OCI-LY7 (cell line): ENCODE measurements around the gene RPL26. TPM values are rescaled to one million over a fixed set of nuclear protein-coding genes. Genes with fewer than 3 reads are reported as not detected.

Source experiments
- BruUV-seq: library from RNA; stranded (reverse); fragments of 400-500 nt; replicated peaks from 2 replicates; lab custom pipeline; 2021; lab: Mats Ljungman, UMichigan
- CTCF ChIA-PET: fragments of 300-600 bp; sonication (Branson Sonifier 250); formaldehyde crosslinking; loops from one replicate; lab custom pipeline; 2022; ENCODE audit warnings: antibody characterized with exemption; ENCODE audit not compliant: unreplicated experiment; lab: Charles Lee
- POLR2A ChIA-PET: fragments of 300-600 bp; sonication (Branson Sonifier 250); formaldehyde crosslinking; loops from one replicate; lab custom pipeline; 2022; ENCODE audit warnings: antibody characterized with exemption; lab: Charles Lee
- DNase-seq: peaks from one replicate; pipeline ENCODE4 v3.0.0-alpha.2; 2015; ENCODE audit warnings: low spot score
- H2AFZ ChIP-seq: fragments of 200-600 bp; sonication (generic), shearing (Covaris generic); 2 replicates; pipeline ENCODE4 v1.6.1; 2014; ENCODE audit warnings: mild to moderate bottlenecking, antibody characterized with exemption, low read length, moderate library complexity
- H3K27ac ChIP-seq: fragments of 200-600 bp; sonication (generic); 2 replicates; pipeline ENCODE4 v1.5.1; 2014; ENCODE audit warnings: mixed run types, low read depth, mild to moderate bottlenecking, moderate library complexity, low read length, inconsistent platforms; ENCODE audit not compliant: poor library complexity, severe bottlenecking
- H3K36me3 ChIP-seq: fragments of 200-600 bp; sonication (generic); 2 replicates; pipeline ENCODE4 v1.6.1; 2014; ENCODE audit warnings: mild to moderate bottlenecking, antibody characterized with exemption, low read length, moderate library complexity, mixed read lengths; ENCODE audit not compliant: insufficient read depth
- H3K4me1 ChIP-seq: fragments of 200-600 bp; sonication (generic); 2 replicates; pipeline ENCODE4 v1.5.1; 2014; ENCODE audit warnings: mild to moderate bottlenecking, low read length; ENCODE audit not compliant: insufficient read depth, poor library complexity, severe bottlenecking
- H3K4me2 ChIP-seq: fragments of 200-600 bp; sonication (generic); 2 replicates; pipeline ENCODE4 v1.6.1; 2014; ENCODE audit warnings: mild to moderate bottlenecking, low read length
- H3K4me3 ChIP-seq: fragments of 200-600 bp; sonication (generic); 2 replicates; pipeline ENCODE4 v1.5.1; 2014; ENCODE audit warnings: mild to moderate bottlenecking, low read depth, low read length; ENCODE audit not compliant: poor library complexity, severe bottlenecking
- H3K79me2 ChIP-seq: fragments of 200-600 bp; sonication (generic); 2 replicates; pipeline ENCODE4 v1.6.1; 2016; ENCODE audit warnings: low read depth, mild to moderate bottlenecking, low read length, moderate library complexity, mixed read lengths; ENCODE audit not compliant: insufficient read depth
- H3K9me2 ChIP-seq: fragments of 200-600 bp; sonication (generic); 2 replicates; pipeline ENCODE4 v1.6.1; 2016; ENCODE audit warnings: mild to moderate bottlenecking, low read length, mixed read lengths; ENCODE audit not compliant: insufficient read depth
- H3K9me3 ChIP-seq: fragments of 200-600 bp; sonication (generic); 2 replicates; pipeline ENCODE4 v1.6.1; 2014; ENCODE audit warnings: mild to moderate bottlenecking, mixed run types, low read length, mixed read lengths
- H4K20me1 ChIP-seq: fragments of 200-600 bp; sonication (generic); 2 replicates; pipeline ENCODE4 v1.6.1; 2014; ENCODE audit warnings: mild to moderate bottlenecking, antibody characterized with exemption, low read length, moderate library complexity, mixed read lengths; ENCODE audit not compliant: insufficient read depth
- CTCF ChIP-seq: fragments of 200-600 bp; sonication (generic); conservative IDR thresholded peaks from 2 replicates; pipeline ENCODE4 v1.5.1; 2014; ENCODE audit warnings: mild to moderate bottlenecking, antibody characterized with exemption, low read length, moderate library complexity, mixed read lengths
- EZH2phosphoT487 ChIP-seq: fragments of 200-600 bp; sonication (generic); IDR thresholded peaks from 2 replicates; pipeline ENCODE4 v1.6.1; 2018; ENCODE audit warnings: low read depth, borderline replicate concordance, mild to moderate bottlenecking, mixed run types, antibody characterized with exemption, low read length, moderate library complexity, mixed read lengths
- intact Hi-C: fragments of 100-400 bp; cut with micrococcal nuclease; formaldehyde crosslinking; loops from one replicate; pipeline ENCODE4 v1.10.0; 2022; ENCODE audit not compliant: unreplicated experiment
- total RNA-seq, 2 experiments: library from RNA; depleted of rRNA in 1 of 2; stranded (reverse); fragments of >200 nt in 1 of 2; shearing (Covaris generic) in 1 of 2; gene quantifications; 2 replicates each; pipeline ENCODE4 v1.2.3, GENCODE V29; 2014 to 2022

Gene RPL26
- total RNA-seq, 2 experiments from 2014 or later, result 3,139 to 4,013 TPM

GRCh38 chr17:8386841-8387240, 3.8 kb upstream of the RPL26 start:
- intact Hi-C loops, result loop anchor here (10.0 kb wide), 1 partner anchor 358 kb away; the partner anchor contains the start of gene CCDC42
- no TSS peak for BruUV-seq

DNA sequence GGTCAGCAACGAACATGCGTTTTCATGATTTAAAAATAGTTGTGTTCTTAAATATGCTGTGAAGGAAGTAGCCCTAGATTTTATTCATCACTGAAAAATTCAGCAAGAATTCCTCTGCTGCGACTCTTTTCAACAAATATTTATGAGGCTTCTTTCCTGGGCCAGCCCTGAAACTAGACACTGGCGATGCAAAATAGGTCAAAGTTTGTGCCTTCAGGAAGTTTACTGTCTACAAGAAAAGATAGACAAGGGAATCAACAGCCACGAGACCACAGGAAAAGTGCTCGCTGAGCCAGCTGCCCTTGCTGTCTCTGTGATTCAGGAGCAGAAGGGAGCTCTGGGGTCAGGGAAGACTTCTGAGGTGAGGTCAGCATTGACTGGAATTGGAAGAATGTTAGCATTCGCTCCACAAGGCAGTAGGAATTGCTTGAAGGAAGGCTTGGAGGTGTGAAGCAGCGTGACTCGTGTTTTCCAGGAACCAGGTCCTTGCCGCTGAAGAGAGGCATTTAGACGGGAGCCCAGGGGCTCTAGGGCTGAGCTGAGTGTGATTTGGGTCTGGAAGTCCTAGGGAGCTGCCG, 1.9 kb upstream of the RPL26 start:
- H4K20me1 ChIP-seq, result peaks cover 22% of the 10 kb centered on the region
- POLR2A ChIA-PET, result no interaction called here
- H3K9me2 ChIP-seq, result no peaks in the 10 kb centered on the region
- no peak for TF ChIP-seq CTCF
- TF ChIP-seq EZH2phosphoT487, result no peak
- H3K9me3 ChIP-seq, result no peaks in the 10 kb centered on the region
- peak overlapping the region; percentile 78 for H3K4me3 ChIP-seq
- H3K36me3 ChIP-seq, result peaks cover 30% of the 10 kb centered on the region
- no peak overlapping the region for H3K27ac ChIP-seq
- no peak overlapping the region for H2AFZ ChIP-seq
- CTCF ChIA-PET, result no interaction called here
- BruUV-seq, result no TSS peak
- H3K4me1 ChIP-seq, result peaks cover 28% of the 10 kb centered on the region
- H3K4me2 ChIP-seq, result peak overlapping the region; percentile 76
- intact Hi-C loops, result loop anchor here (5.0 to 10.0 kb wide), 2 partner anchors 138 to 360 kb away; partner anchors contain the start of genes CCDC42, CTC1 and PFAS
- H3K79me2 ChIP-seq, result peaks cover 41% of the 10 kb centered on the region
- DNase-seq, result no peak

More at GRCh38 chr17:8386841-8387240, 3.8 kb upstream of the RPL26 start:
- Histone ChIP-seq H3K79me2 (peaks cover 21% of the 10 kb centered on the region), H3K9me3 (no peaks in the 10 kb centered on the region), H3K4me2 (no peak overlapping the region), H3K4me3 (no peak overlapping the region), H4K20me1 (peaks cover 5% of the 10 kb centered on the region), H3K27ac (no peak overlapping the region), H2AFZ (no peak overlapping the region), H3K4me1 (peaks cover 11% of the 10 kb centered on the region), H3K36me3 (peaks cover 11% of the 10 kb centered on the region), H3K9me2 (no peaks in the 10 kb centered on the region)
- ChIA-PET POLR2A (no interaction called here), CTCF (no interaction called here)
- no peak for TF ChIP-seq EZH2phosphoT487
- no peak for TF ChIP-seq CTCF
- DNase-seq, result no peak

DNA sequence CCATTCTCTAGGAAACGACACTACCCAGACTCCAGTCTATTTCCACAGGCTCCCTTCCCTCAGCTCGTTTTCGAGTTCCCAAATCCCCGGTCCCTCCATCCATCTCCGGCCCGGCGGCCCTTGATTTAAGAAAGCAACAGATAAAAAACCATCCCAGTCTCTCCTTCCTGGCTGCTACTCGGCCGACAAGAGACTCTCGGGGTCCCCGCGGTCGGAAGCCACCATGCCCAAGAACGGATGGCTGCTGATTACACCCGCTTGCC, 182 bp downstream of the RPL26 start:
- H4K20me1 ChIP-seq, result peaks cover 27% of the 10 kb centered on the region
- H3K4me1 ChIP-seq, result peaks cover 48% of the 10 kb centered on the region
- no TSS peak for BruUV-seq
- H3K9me3 ChIP-seq, result no peaks in the 10 kb centered on the region
- peak overlapping the region; percentile 95 for H3K4me2 ChIP-seq
- ChIA-PET POLR2A (interaction anchor here (1.6 kb wide), 1 partner anchor 191 kb away, joined by 5 read pairs; no protein-coding TSS in a partner anchor), CTCF (interaction anchor here (0.5 kb wide), 1 partner anchor 137 kb away, joined by 4 read pairs; no protein-coding TSS in a partner anchor)
- peak overlapping the region; percentile 78 for H3K4me3 ChIP-seq
- no peak for DNase-seq
- H3K36me3 ChIP-seq, result peaks cover 51% of the 10 kb centered on the region
- peak overlapping the region; percentile 67 for H3K27ac ChIP-seq
- no peak for TF ChIP-seq CTCF
- TF ChIP-seq EZH2phosphoT487, result no peak
- peak overlapping the region; percentile 69; the same call in 1 of the 2 replicates for H2AFZ ChIP-seq
- no peaks in the 10 kb centered on the region for H3K9me2 ChIP-seq
- peaks cover 58% of the 10 kb centered on the region for H3K79me2 ChIP-seq
- intact Hi-C loops, result loop anchor here (1.0 to 10.0 kb wide), 4 partner anchors 52 to 362 kb away; partner anchors contain the start of genes CCDC42, CTC1, NDEL1 and PFAS
